ENCODE results near the gene DDRGK1. TPM values are rescaled to one million over a fixed set of nuclear protein-coding genes. Genes with fewer than 3 reads are reported as not detected.

DDRGK1 gene
- total and polyA plus RNA-seq, 7 experiments from 2014 or later, result 39.4 to 60.3 (median 46.6) TPM

- H3K4me3 Mint-ChIP-seq, result peak overlapping the region; percentile 85 to 100 (median 96)
- DNase-seq (peak in 1 of 9 donors; percentile 10), ATAC-seq (peak; percentile 43)
- Histone ChIP-seq H3K4me3 (ENCODE audit: low read length) (peak overlapping the region; percentile 94), H3K27ac (ENCODE audit: low read depth, low read length) (peak overlapping the region; percentile 85), H3K36me3 (ENCODE audit: control insufficient read depth in 2 of 3, insufficient read depth in 3 of 3, low read length in 3 of 3) (peaks cover 0 to 25% (median 0%) of the 10 kb centered on the region in 3 experiments), H3K9me3 (ENCODE audit: control insufficient read depth in 2 of 3, low read length in 3 of 3) (no peaks in the 10 kb centered on the region), H3K4me1 (ENCODE audit: control insufficient read depth in 2 of 2, insufficient read depth in 2 of 2, low read length in 2 of 2) (peaks cover 8 to 14% of the 10 kb centered on the region in 2 donors), H3K27me3 (ENCODE audit: control insufficient read depth in 2 of 2, insufficient read depth in 2 of 2, low read length in 2 of 2) (no peaks in the 10 kb centered on the region)
- ChIA-PET POLR2A (interaction anchor here (0.6 to 2.1 kb wide), 6 partner anchors 9 to 1804 kb away, joined by 3 to 7 read pairs (median 4); partner anchors contain the start of gene LZTS3), CTCF (interaction anchor here (1.2 kb wide), 1 partner anchor 9 kb away, joined by 3 read pairs; no protein-coding TSS in a partner anchor)
- intact Hi-C loops (cut with micrococcal nuclease), result loop anchor here (1.0 to 10.0 kb wide), 8 partner anchors 37 to 739 kb away; partner anchors contain the start of genes ATRN (in 1 of the 2), DNAAF9 (in 1 of the 2), LZTS3 (in 1 of the 2) and MRPS26 (in 1 of the 2)
- H3K27me3 Mint-ChIP-seq, result no peaks in the 10 kb centered on the region
- H3K9me3 Mint-ChIP-seq, result no peaks in the 10 kb centered on the region
- H3K27ac Mint-ChIP-seq, result peak overlapping the region; percentile 85 to 99 (median 94)
- peaks cover 0 to 11% (median 6%) of the 10 kb centered on the region in 5 donors for H3K36me3 Mint-ChIP-seq
- H3K4me1 Mint-ChIP-seq, result peaks cover 20 to 32% (median 27%) of the 10 kb centered on the region in 7 donors
These were observed 5.5 kb upstream of the DDRGK1 start for GRCh38 chr20:3209946-3210317.

DNA sequence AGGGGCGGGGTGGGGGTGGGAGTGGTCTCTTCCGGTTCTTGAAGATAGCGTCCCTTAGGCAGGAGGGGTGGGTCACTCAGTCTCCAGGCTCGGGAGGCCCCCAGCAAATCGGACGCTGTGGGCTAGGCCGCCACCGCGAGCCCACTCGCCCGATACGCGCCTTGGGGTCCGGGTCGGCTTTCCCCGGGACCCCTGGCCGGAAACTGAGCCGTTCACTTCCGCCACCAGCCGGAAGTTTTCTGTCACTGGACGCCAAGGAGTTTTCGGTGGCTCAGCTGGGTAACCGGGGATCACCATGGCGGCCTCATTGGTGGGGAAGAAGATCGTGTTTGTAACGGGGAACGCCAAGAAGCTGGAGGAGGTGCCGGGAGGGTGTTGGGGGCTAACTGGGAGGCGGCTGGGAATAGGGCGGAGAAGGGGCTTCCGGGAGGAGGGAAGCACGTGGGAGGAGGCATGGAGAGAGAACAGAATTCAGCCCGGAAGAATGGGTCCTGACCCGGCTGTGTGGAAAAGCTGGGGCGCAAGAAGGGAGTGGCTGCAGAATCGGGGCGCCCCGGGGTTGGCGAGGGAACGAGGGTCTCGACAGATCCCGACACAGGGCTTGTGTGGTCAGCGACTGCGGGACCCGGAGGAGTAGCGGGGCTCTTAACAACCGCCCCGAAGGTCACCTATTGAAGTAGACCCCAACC, 4.9 kb upstream of the DDRGK1 start, which contains the start of gene ITPA:
Gene ITPA, plus strand, starts transcription at position 242 of the 689 bp plus-strand sequence. Its CDS starts 54 bp downstream, at position 296.
- Mint-ChIP-seq H3K36me3 (peaks cover 0 to 12% (median 6%) of the 10 kb centered on the region in 5 donors), H3K9me3 (no peaks in the 10 kb centered on the region), H3K4me3 (peak within 1 kb of the TSS; percentile 85 to 100 (median 96)), H3K27ac (peak within 1 kb of the TSS; percentile 85 to 99 (median 94)), H3K27me3 (no peaks in the 10 kb centered on the region), H3K4me1 (peaks cover 20 to 38% (median 31%) of the 10 kb centered on the region in 7 donors)
- H3K27ac ChIP-seq (ENCODE audit: low read depth, low read length), result peak within 1 kb of the TSS; percentile 85
- peaks cover 8 to 14% of the 10 kb centered on the region in 2 donors for H3K4me1 ChIP-seq (ENCODE audit: control insufficient read depth in 2 of 2, insufficient read depth in 2 of 2, low read length in 2 of 2)
- POLR2A ChIA-PET, result interaction anchor here (0.6 to 2.1 kb wide), 8 partner anchors 10 to 307 kb away, joined by 3 to 7 read pairs (median 4); partner anchors contain the start of genes FASTKD5, LZTS3 and UBOX5
- peak within 1 kb of the TSS; percentile 94 for H3K4me3 ChIP-seq (ENCODE audit: low read length)
- intact Hi-C loops (cut with micrococcal nuclease), result loop anchor here (1.0 to 10.0 kb wide), 8 partner anchors 36 to 739 kb away; partner anchors contain the start of genes ATRN (in 1 of the 2), DNAAF9 (in 1 of the 2), LZTS3 (in 1 of the 2) and MRPS26 (in 1 of the 2)
- H3K9me3 ChIP-seq (ENCODE audit: control insufficient read depth in 2 of 3, low read length in 3 of 3), result no peaks in the 10 kb centered on the region
- peaks cover 0 to 23% (median 0%) of the 10 kb centered on the region in 3 experiments for H3K36me3 ChIP-seq (ENCODE audit: control insufficient read depth in 2 of 3, insufficient read depth in 3 of 3, low read length in 3 of 3)
- DNase-seq (peak; percentile 26 to 67 (median 42)), ATAC-seq (peak; percentile 44)
- no peaks in the 10 kb centered on the region for H3K27me3 ChIP-seq (ENCODE audit: control insufficient read depth in 2 of 2, insufficient read depth in 2 of 2, low read length in 2 of 2)
- CTCF ChIA-PET, result interaction anchor here (1.2 to 1.4 kb wide), 2 partner anchors 10 to 92 kb away, joined by 3 read pairs; no protein-coding TSS in a partner anchor

- peak overlapping the region; percentile 85 to 100 (median 96) for H3K4me3 Mint-ChIP-seq
- H3K27me3 Mint-ChIP-seq, result no peaks in the 10 kb centered on the region
- Histone ChIP-seq H3K4me3 (ENCODE audit: low read length) (peak overlapping the region; percentile 94), H3K36me3 (ENCODE audit: control insufficient read depth in 2 of 3, insufficient read depth in 3 of 3, low read length in 3 of 3) (peaks cover 0 to 26% (median 0%) of the 10 kb centered on the region in 3 experiments), H3K4me1 (ENCODE audit: control insufficient read depth in 2 of 2, insufficient read depth in 2 of 2, low read length in 2 of 2) (peaks cover 8 to 14% of the 10 kb centered on the region in 2 donors), H3K9me3 (ENCODE audit: control insufficient read depth in 2 of 3, low read length in 3 of 3) (no peaks in the 10 kb centered on the region), H3K27ac (ENCODE audit: low read depth, low read length) (peak overlapping the region; percentile 85), H3K27me3 (ENCODE audit: control insufficient read depth in 2 of 2, insufficient read depth in 2 of 2, low read length in 2 of 2) (no peaks in the 10 kb centered on the region)
- DNase-seq (peak in 2 of 9 donors; percentile 18 to 23), ATAC-seq (no peak)
- intact Hi-C loops (cut with micrococcal nuclease), result loop anchor here (1.0 to 10.0 kb wide), 8 partner anchors 36 to 738 kb away; partner anchors contain the start of genes ATRN (in 1 of the 2), DNAAF9 (in 1 of the 2), LZTS3 (in 1 of the 2) and MRPS26 (in 1 of the 2)
- peaks cover 23 to 41% (median 36%) of the 10 kb centered on the region in 7 donors for H3K4me1 Mint-ChIP-seq
- ChIA-PET POLR2A (interaction anchor here (0.6 to 2.1 kb wide), 9 partner anchors 10 to 308 kb away, joined by 3 to 7 read pairs (median 4); partner anchors contain the start of genes FASTKD5, LZTS3 and UBOX5), CTCF (interaction anchor here (1.4 kb wide), 1 partner anchor 92 kb away, joined by 3 read pairs; no protein-coding TSS in a partner anchor)
- H3K36me3 Mint-ChIP-seq, result peaks cover 0 to 12% (median 5%) of the 10 kb centered on the region in 5 donors
- peak overlapping the region; percentile 85 to 99 (median 94) for H3K27ac Mint-ChIP-seq
- H3K9me3 Mint-ChIP-seq, result no peaks in the 10 kb centered on the region
These were observed 4.3 kb upstream of the DDRGK1 start for GRCh38 chr20:3208786-3209256.

DNA sequence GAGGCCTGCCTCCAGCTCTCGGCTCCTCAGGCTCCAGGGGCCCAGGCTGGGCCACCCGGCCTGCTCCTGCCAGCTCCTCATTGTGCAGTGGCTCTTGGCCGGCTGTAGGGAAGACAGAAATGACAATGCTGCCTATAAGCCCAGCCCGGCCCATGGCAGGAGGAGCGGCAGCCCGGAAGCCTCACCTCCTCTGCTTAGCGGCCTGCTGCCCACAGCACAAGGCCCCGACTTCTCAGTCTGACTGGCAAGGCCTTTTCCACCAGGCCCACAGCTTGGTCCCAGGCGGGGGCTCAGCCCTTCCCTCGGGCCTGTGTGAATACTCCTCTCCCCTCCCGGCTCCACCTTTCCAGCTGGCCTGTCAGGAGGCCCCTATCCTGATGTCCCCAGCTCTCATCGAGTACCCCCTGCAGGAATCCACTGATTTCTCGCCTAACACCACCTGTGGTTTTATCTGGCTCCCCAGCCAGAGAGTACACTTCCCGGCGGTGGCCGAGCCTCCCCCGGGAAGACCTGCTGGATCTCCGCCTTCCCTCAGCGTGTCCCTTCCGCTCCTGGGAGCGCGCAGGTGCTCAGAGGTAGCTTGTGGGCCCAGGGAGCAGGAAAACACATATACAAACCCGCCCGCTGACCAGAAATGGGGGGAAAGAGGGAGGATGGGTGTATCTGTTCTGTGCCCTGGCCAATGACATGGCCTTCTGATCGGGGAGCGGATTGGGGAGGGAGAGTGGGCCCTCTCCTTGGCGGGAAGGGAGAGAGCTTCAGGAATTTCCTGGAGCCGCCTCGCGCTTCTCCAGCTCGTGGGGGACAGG, 963 bp downstream of the DDRGK1 start:
- Mint-ChIP-seq H3K27ac (peak overlapping the region; percentile 91 to 98 (median 96)), H3K4me3 (peak overlapping the region; percentile 91 to 97 (median 95)), H3K27me3 (no peaks in the 10 kb centered on the region), H3K4me1 (peaks cover 15 to 24% (median 17%) of the 10 kb centered on the region in 7 donors), H3K9me3 (no peaks in the 10 kb centered on the region), H3K36me3 (peaks cover 0 to 22% (median 17%) of the 10 kb centered on the region in 5 donors)
- peaks cover 0 to 36% (median 7%) of the 10 kb centered on the region in 3 experiments for H3K36me3 ChIP-seq (ENCODE audit: control insufficient read depth in 2 of 3, insufficient read depth in 3 of 3, low read length in 3 of 3)
- ChIA-PET CTCF (interaction anchor here (0.9 to 1.7 kb wide), 3 partner anchors 13 to 113 kb away, joined by 3 to 6 read pairs (median 4); no protein-coding TSS in a partner anchor), POLR2A (interaction anchor here (0.8 to 1.5 kb wide), 8 partner anchors 8 to 110 kb away, joined by 3 to 7 read pairs (median 4); no protein-coding TSS in a partner anchor)
- H3K4me1 ChIP-seq (ENCODE audit: control insufficient read depth in 2 of 2, insufficient read depth in 2 of 2, low read length in 2 of 2), result peaks cover 12 to 14% of the 10 kb centered on the region in 2 donors
- H3K4me3 ChIP-seq (ENCODE audit: low read length), result peak overlapping the region; percentile 99
- no peaks in the 10 kb centered on the region for H3K27me3 ChIP-seq (ENCODE audit: control insufficient read depth in 2 of 2, insufficient read depth in 2 of 2, low read length in 2 of 2)
- DNase-seq (peak in 2 of 9 donors; percentile 11 to 16), ATAC-seq (no peak)
- intact Hi-C loops (cut with micrococcal nuclease), result loop anchor here (1.0 to 10.0 kb wide), 8 partner anchors 30 to 271 kb away; partner anchors contain the start of genes DNAAF9 (in 2 of the 2), LZTS3 (in 2 of the 2), ATRN (in 1 of the 2) and FASTKD5 (in 1 of the 2)
- H3K9me3 ChIP-seq (ENCODE audit: control insufficient read depth in 2 of 3, low read length in 3 of 3), result no peaks in the 10 kb centered on the region
- H3K27ac ChIP-seq (ENCODE audit: low read depth, low read length), result peak overlapping the region; percentile 91

GRCh38 chr20:3202965-3203314, 1.5 kb downstream of the DDRGK1 start:
- H3K36me3 ChIP-seq (ENCODE audit: control insufficient read depth in 2 of 3, insufficient read depth in 3 of 3, low read length in 3 of 3), result peaks cover 0 to 37% (median 7%) of the 10 kb centered on the region in 3 experiments
- H3K4me1 ChIP-seq (ENCODE audit: control insufficient read depth in 2 of 2, insufficient read depth in 2 of 2, low read length in 2 of 2), result peaks cover 12 to 13% of the 10 kb centered on the region in 2 donors
- H3K27ac Mint-ChIP-seq, result peak overlapping the region in 3 of 9 donors; percentile 21 to 98 (median 61)
- ATAC-seq (no peak), DNase-seq (no peak)
- peak overlapping the region in 7 of 10 donors; percentile 9 to 97 (median 36) for H3K4me3 Mint-ChIP-seq
- no peaks in the 10 kb centered on the region for H3K9me3 Mint-ChIP-seq
- peak overlapping the region; percentile 91 for H3K27ac ChIP-seq (ENCODE audit: low read depth, low read length)
- ChIA-PET POLR2A (interaction anchor here (1.3 to 1.5 kb wide), 5 partner anchors 8 to 81 kb away, joined by 3 to 7 read pairs (median 5); no protein-coding TSS in a partner anchor), CTCF (interaction anchor here (0.9 to 1.7 kb wide), 3 partner anchors 13 to 114 kb away, joined by 3 to 6 read pairs (median 4); no protein-coding TSS in a partner anchor)
- peaks cover 12 to 21% (median 15%) of the 10 kb centered on the region in 7 donors for H3K4me1 Mint-ChIP-seq
- H3K27me3 Mint-ChIP-seq, result no peaks in the 10 kb centered on the region
- peaks cover 0 to 22% (median 17%) of the 10 kb centered on the region in 5 donors for H3K36me3 Mint-ChIP-seq
- H3K4me3 ChIP-seq (ENCODE audit: low read length), result peak overlapping the region; percentile 99
- no peaks in the 10 kb centered on the region for H3K9me3 ChIP-seq (ENCODE audit: control insufficient read depth in 2 of 3, low read length in 3 of 3)
- no peaks in the 10 kb centered on the region for H3K27me3 ChIP-seq (ENCODE audit: control insufficient read depth in 2 of 2, insufficient read depth in 2 of 2, low read length in 2 of 2)
- intact Hi-C loops (cut with micrococcal nuclease), result loop anchor here (5.0 to 10.0 kb wide), 3 partner anchors 202 to 272 kb away; partner anchors contain the start of genes DNAAF9 (in 2 of the 2) and ATRN (in 1 of the 2)

All from naive thymus-derived CD4-positive, alpha-beta T cell (primary cell).